Esophagus squamous epithelium (tissue), 4 donors: ENCODE data around the gene CTSH.

ENCODE experiments used
- CTCF ChIP-seq, 6 experiments: fragments of 450-650 bp in 4 of 6; fragments of 200-600 bp in 2 of 6; sonication (generic) in 2 of 6; IDR thresholded peaks; one replicate each; pipeline ENCODE4 v1.5.1; 2016 to 2019; ENCODE audit warnings: antibody characterized with exemption in 6 of 6, mild to moderate bottlenecking in 4 of 6, moderate library complexity in 4 of 6
- POLR2A ChIP-seq, 4 donors: fragments of 450-650 bp; IDR thresholded peaks; one replicate each; pipeline ENCODE4 v1.6.1; 2017; ENCODE audit warnings: antibody characterized with exemption in 4 of 4, mild to moderate bottlenecking in 4 of 4, moderate library complexity in 3 of 4

GRCh38 chr15:78881681-78882080, 63.2 kb downstream of the CTSH start:
- TF ChIP-seq CTCF (IDR thresholded peaks at IDR 0.05) (no peak), POLR2A (IDR thresholded peaks at IDR 0.05) (no peak)
